GM18868 (cell line): ENCODE measurements around the gene RNF32.

Source experiments
- ATAC-seq: cut with Tn5 transposase; IDR thresholded peaks from one replicate; pipeline ENCODE4 v1.9.1; 2021; ENCODE audit warnings: mild to moderate bottlenecking, moderate library complexity; ENCODE audit not compliant: unreplicated experiment

RNF32 gene

GRCh38 chr7:156725936-156726335, 85.4 kb downstream of the RNF32 start:
- no peak for ATAC-seq
